Measurements from ENCODE around the gene LIPF. TPM values are rescaled to one million over a fixed set of nuclear protein-coding genes. Genes with fewer than 3 reads are reported as not detected.

Gene LIPF
- total RNA-seq, 1 experiment from 2014 or later: not detected

DNA sequence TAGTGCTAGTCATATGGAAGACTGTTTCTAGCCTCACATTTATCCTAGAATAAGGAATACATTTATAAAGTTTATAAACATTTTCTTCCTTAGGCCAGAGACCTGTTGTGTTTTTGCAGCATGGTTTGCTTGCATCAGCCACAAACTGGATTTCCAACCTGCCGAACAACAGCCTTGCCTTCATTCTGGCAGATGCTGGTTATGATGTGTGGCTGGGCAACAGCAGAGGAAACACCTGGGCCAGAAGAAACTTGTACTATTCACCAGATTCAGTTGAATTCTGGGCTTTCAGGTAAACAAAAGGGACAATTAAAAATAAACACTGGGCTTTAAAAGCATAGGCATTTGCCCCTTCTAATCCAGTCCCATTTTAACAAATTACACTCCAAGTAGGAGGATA is 4.2 kb downstream of the LIPF start:
- Mint-ChIP-seq H3K4me3 (ENCODE audit: unreplicated experiment) (no peak overlapping the region), H3K4me1 (ENCODE audit: low read depth, unreplicated experiment) (no peaks in the 10 kb centered on the region), H3K9me3 (ENCODE audit: unreplicated experiment) (no peaks in the 10 kb centered on the region), H3K27me3 (ENCODE audit: insufficient read depth, unreplicated experiment) (peaks cover 12% of the 10 kb centered on the region), H3K27ac (ENCODE audit: unreplicated experiment) (no peak overlapping the region), H3K36me3 (ENCODE audit: insufficient read depth, unreplicated experiment) (no peaks in the 10 kb centered on the region)
- TF ChIP-seq, protein P1, sequence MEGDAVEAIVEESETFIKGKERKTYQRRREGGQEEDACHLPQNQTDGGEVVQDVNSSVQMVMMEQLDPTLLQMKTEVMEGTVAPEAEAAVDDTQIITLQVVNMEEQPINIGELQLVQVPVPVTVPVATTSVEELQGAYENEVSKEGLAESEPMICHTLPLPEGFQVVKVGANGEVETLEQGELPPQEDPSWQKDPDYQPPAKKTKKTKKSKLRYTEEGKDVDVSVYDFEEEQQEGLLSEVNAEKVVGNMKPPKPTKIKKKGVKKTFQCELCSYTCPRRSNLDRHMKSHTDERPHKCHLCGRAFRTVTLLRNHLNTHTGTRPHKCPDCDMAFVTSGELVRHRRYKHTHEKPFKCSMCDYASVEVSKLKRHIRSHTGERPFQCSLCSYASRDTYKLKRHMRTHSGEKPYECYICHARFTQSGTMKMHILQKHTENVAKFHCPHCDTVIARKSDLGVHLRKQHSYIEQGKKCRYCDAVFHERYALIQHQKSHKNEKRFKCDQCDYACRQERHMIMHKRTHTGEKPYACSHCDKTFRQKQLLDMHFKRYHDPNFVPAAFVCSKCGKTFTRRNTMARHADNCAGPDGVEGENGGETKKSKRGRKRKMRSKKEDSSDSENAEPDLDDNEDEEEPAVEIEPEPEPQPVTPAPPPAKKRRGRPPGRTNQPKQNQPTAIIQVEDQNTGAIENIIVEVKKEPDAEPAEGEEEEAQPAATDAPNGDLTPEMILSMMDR (IDR thresholded peaks at IDR 0.05; ENCODE audit: insufficient read depth in 1 of 2, low read depth in 1 of 2, low read length in 1 of 2, severe bottlenecking in 1 of 2, unreplicated experiment in 1 of 2): no peak
- CTCF ChIA-PET: no interaction called here
- Histone ChIP-seq H3K4me3 (ENCODE audit: low read depth, low read length) (no peak overlapping the region), H3K36me3 (ENCODE audit: control insufficient read depth, insufficient read depth, low read length) (no peaks in the 10 kb centered on the region), H3K4me1 (no peaks in the 10 kb centered on the region), H3K9me3 (no peaks in the 10 kb centered on the region), H3K27me3 (replicated peaks; ENCODE audit: control insufficient read depth, insufficient read depth, low read length) (no peaks in the 10 kb centered on the region)
- no TSS peak for BruUV-seq (replicated peaks)
- POLR2A ChIA-PET: no interaction called here
- DNase-seq: no peak
- intact Hi-C loops (cut with micrococcal nuclease; ENCODE audit: unreplicated experiment): no loop called here

DNA sequence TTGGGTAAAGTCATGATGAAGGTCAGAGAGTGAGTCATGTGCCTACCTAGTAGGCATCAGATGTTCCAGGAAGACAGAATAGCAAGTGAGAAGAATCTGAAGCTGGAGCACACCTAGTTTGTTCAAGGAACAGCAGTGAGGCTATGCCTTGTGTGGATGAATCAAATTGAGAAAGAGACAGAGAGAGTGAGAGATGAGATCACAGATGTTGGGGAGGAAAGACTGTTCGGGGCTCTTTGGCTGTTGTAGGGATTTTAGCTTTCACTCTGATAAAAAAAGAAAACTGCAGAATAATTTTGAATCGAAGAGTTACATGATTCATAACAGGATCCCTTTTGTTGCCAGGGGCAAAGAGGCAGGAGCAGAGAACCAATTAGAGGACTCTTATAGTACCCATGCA is 6.3 kb downstream of the LIPF start:
- no peaks in the 10 kb centered on the region for H3K4me1 ChIP-seq
- ChIA-PET CTCF (no interaction called here), POLR2A (no interaction called here)
- no peaks in the 10 kb centered on the region for H3K9me3 Mint-ChIP-seq (ENCODE audit: unreplicated experiment)
- no peaks in the 10 kb centered on the region for H3K36me3 Mint-ChIP-seq (ENCODE audit: insufficient read depth, unreplicated experiment)
- no TSS peak for BruUV-seq (replicated peaks)
- H3K27ac Mint-ChIP-seq (ENCODE audit: unreplicated experiment): no peak overlapping the region
- peaks cover 16% of the 10 kb centered on the region for H3K27me3 Mint-ChIP-seq (ENCODE audit: insufficient read depth, unreplicated experiment)
- no peak for DNase-seq
- H3K36me3 ChIP-seq (ENCODE audit: control insufficient read depth, insufficient read depth, low read length): no peaks in the 10 kb centered on the region
- no peak overlapping the region for H3K4me3 ChIP-seq (ENCODE audit: low read depth, low read length)
- H3K4me1 Mint-ChIP-seq (ENCODE audit: low read depth, unreplicated experiment): no peaks in the 10 kb centered on the region
- H3K4me3 Mint-ChIP-seq (ENCODE audit: unreplicated experiment): no peak overlapping the region
- TF ChIP-seq, protein P1 (IDR thresholded peaks at IDR 0.05; ENCODE audit: insufficient read depth in 1 of 2, low read depth in 1 of 2, low read length in 1 of 2, severe bottlenecking in 1 of 2, unreplicated experiment in 1 of 2): no peak
- intact Hi-C loops (cut with micrococcal nuclease; ENCODE audit: unreplicated experiment): no loop called here
- no peaks in the 10 kb centered on the region for H3K9me3 ChIP-seq
- no peaks in the 10 kb centered on the region for H3K27me3 ChIP-seq (replicated peaks; ENCODE audit: control insufficient read depth, insufficient read depth, low read length)

DNA sequence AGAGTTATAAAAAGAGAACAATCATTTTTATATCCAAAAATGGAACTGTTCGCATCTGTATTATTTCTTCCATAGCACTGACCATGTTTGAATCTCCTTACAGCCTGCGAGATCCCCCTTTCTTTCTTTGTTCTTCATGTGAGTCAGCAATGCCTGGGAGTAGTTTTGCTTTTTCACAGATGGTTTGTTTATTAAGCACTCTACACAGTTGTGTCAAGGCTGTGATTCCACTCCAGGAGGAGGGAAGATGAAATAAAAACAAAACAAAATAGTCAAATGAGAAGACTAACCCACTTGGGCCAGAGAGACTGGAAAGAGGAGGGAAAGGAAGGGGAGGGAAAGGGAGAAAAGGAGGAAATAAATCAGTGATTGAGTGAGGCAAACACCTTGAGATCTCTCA is 7.8 kb downstream of the LIPF start:
- H3K27ac Mint-ChIP-seq (ENCODE audit: unreplicated experiment): no peak overlapping the region
- ChIA-PET CTCF (no interaction called here), POLR2A (no interaction called here)
- peaks cover 10% of the 10 kb centered on the region for H3K4me1 Mint-ChIP-seq (ENCODE audit: low read depth, unreplicated experiment)
- DNase-seq: no peak
- TF ChIP-seq, protein P1 (IDR thresholded peaks at IDR 0.05; ENCODE audit: insufficient read depth in 1 of 2, low read depth in 1 of 2, low read length in 1 of 2, severe bottlenecking in 1 of 2, unreplicated experiment in 1 of 2): no peak
- H3K27me3 Mint-ChIP-seq (ENCODE audit: insufficient read depth, unreplicated experiment): peaks cover 16% of the 10 kb centered on the region
- H3K36me3 ChIP-seq (ENCODE audit: control insufficient read depth, insufficient read depth, low read length): no peaks in the 10 kb centered on the region
- no peaks in the 10 kb centered on the region for H3K9me3 Mint-ChIP-seq (ENCODE audit: unreplicated experiment)
- H3K9me3 ChIP-seq: no peaks in the 10 kb centered on the region
- intact Hi-C loops (cut with micrococcal nuclease; ENCODE audit: unreplicated experiment): no loop called here
- H3K4me1 ChIP-seq: no peaks in the 10 kb centered on the region
- no peaks in the 10 kb centered on the region for H3K27me3 ChIP-seq (replicated peaks; ENCODE audit: control insufficient read depth, insufficient read depth, low read length)
- H3K36me3 Mint-ChIP-seq (ENCODE audit: insufficient read depth, unreplicated experiment): no peaks in the 10 kb centered on the region
- no peak overlapping the region for H3K4me3 Mint-ChIP-seq (ENCODE audit: unreplicated experiment)
- no peak overlapping the region for H3K4me3 ChIP-seq (ENCODE audit: low read depth, low read length)
- BruUV-seq (replicated peaks): no TSS peak

Measured in Caco-2 (cell line).